ENCODE measurements around the gene CREB3L4. TPM values are rescaled to one million over a fixed set of nuclear protein-coding genes. Genes with fewer than 3 reads are reported as not detected.
"Not testable (repeated sequence)": the region's sequence is repeated elsewhere in the genome, so short reads cannot be mapped to it uniquely, and the experiment has no call there.

The CREB3L4 gene
- total and polyA plus RNA-seq, 4 donors, result 4.4 to 10.3 (median 8.8) TPM

GRCh38 chr1:154006136-154006535 is 38.4 kb downstream of the CREB3L4 start:
- Histone ChIP-seq H3K4me1 (ENCODE audit: control insufficient read depth in 4 of 4, insufficient read depth in 4 of 4, low read length in 3 of 4) (no peaks in the 10 kb centered on the region), H3K9ac (ENCODE audit: low read depth in 1 of 2, low read length in 2 of 2) (no peak overlapping the region)
- TF ChIP-seq JUND (IDR thresholded peaks at IDR 0.05) (no peak), ATF3 (IDR thresholded peaks at IDR 0.05) (no peak), NR2F2 (IDR thresholded peaks at IDR 0.05) (no peak)

GRCh38 chr1:154012129-154012528 is 44.4 kb downstream of the CREB3L4 start:
- Histone ChIP-seq H3K27ac (ENCODE audit: low read depth in 1 of 2, low read length in 2 of 2) (no peak overlapping the region), H3K27me3 (ENCODE audit: control insufficient read depth in 4 of 4, insufficient read depth in 4 of 4, low read length in 3 of 4) (no peaks in the 10 kb centered on the region), H3K9ac (ENCODE audit: low read depth in 1 of 2, low read length in 2 of 2) (no peak overlapping the region), H3K36me3 (ENCODE audit: control insufficient read depth in 4 of 4, insufficient read depth in 3 of 4, low read depth in 1 of 4, low read length in 3 of 4) (no peaks in the 10 kb centered on the region), H3K4me3 (ENCODE audit: low read depth in 1 of 3, low read length in 3 of 3) (no peak overlapping the region), H3K9me3 (ENCODE audit: control insufficient read depth in 4 of 4, low read length in 3 of 4) (no peaks in the 10 kb centered on the region), H3K4me1 (ENCODE audit: control insufficient read depth in 4 of 4, insufficient read depth in 4 of 4, low read length in 3 of 4) (no peaks in the 10 kb centered on the region)
- DNase-seq (ENCODE audit: low spot score), result no peak
- TF ChIP-seq ZBTB33 (IDR thresholded peaks at IDR 0.05) (no peak), SP1 (IDR thresholded peaks at IDR 0.05) (no peak), CTCF (IDR thresholded peaks at IDR 0.05; ENCODE audit: low read depth, low read length, missing input control) (no peak), HNF4A (conservative IDR thresholded peaks at IDR 0.05) (no peak), ATF3 (IDR thresholded peaks at IDR 0.05) (no peak), HNF4G (IDR thresholded peaks at IDR 0.05) (no peak), NR2F2 (IDR thresholded peaks at IDR 0.05) (no peak), TAF1 (conservative IDR thresholded peaks at IDR 0.05) (no peak), YY1 (IDR thresholded peaks at IDR 0.05) (no peak), REST (IDR thresholded peaks at IDR 0.05) (no peak), JUND (IDR thresholded peaks at IDR 0.05) (no peak), FOXA1 (IDR thresholded peaks at IDR 0.05) (no peak), EGR1 (IDR thresholded peaks at IDR 0.05; ENCODE audit: low read depth in 2 of 2) (no peak), FOXA2 (IDR thresholded peaks at IDR 0.05) (no peak), RXRA (IDR thresholded peaks at IDR 0.05) (no peak), GABPA (IDR thresholded peaks at IDR 0.05 in 1 of 2, conservative IDR thresholded peaks at IDR 0.05 in 1 of 2) (no peak), MAX (IDR thresholded peaks at IDR 0.05) (no peak), RAD21 (IDR thresholded peaks at IDR 0.05) (no peak)
- 86% methylated on average over 1 of the region's 1 CpG for WGBS

More at GRCh38 chr1:154006136-154006535, 38.4 kb downstream of the CREB3L4 start:
- 97% methylated on average over 3 of the region's 3 CpGs for WGBS
- no peaks in the 10 kb centered on the region for H3K27me3 ChIP-seq (ENCODE audit: control insufficient read depth in 4 of 4, insufficient read depth in 4 of 4, low read length in 3 of 4)
- H3K27ac ChIP-seq (ENCODE audit: low read depth in 1 of 2, low read length in 2 of 2), result no peak overlapping the region
- DNase-seq (ENCODE audit: low spot score), result no peak
- H3K9me3 ChIP-seq (ENCODE audit: control insufficient read depth in 4 of 4, low read length in 3 of 4), result no peaks in the 10 kb centered on the region
- H3K4me3 ChIP-seq (ENCODE audit: low read depth in 1 of 3, low read length in 3 of 3), result no peak overlapping the region
- no peaks in the 10 kb centered on the region for H3K36me3 ChIP-seq (ENCODE audit: control insufficient read depth in 4 of 4, insufficient read depth in 3 of 4, low read depth in 1 of 4, low read length in 3 of 4)

- WGBS, result 96% methylated on average over 14 of the region's 14 CpGs
- H3K4me1 ChIP-seq (ENCODE audit: control insufficient read depth in 4 of 4, insufficient read depth in 4 of 4, low read length in 3 of 4); H3K9me3 ChIP-seq (ENCODE audit: control insufficient read depth in 4 of 4, low read length in 3 of 4); H3K27me3 ChIP-seq (ENCODE audit: control insufficient read depth in 4 of 4, insufficient read depth in 4 of 4, low read length in 3 of 4); H3K27ac ChIP-seq (ENCODE audit: low read depth in 1 of 2, low read length in 2 of 2); H3K36me3 ChIP-seq (ENCODE audit: control insufficient read depth in 4 of 4, insufficient read depth in 3 of 4, low read depth in 1 of 4, low read length in 3 of 4); H3K9ac ChIP-seq (ENCODE audit: low read depth in 1 of 2, low read length in 2 of 2); DNase-seq (ENCODE audit: low spot score); H3K4me3 ChIP-seq (ENCODE audit: low read depth in 1 of 3, low read length in 3 of 3): not testable (repeated sequence)
These were observed 44.8 kb downstream of the CREB3L4 start for GRCh38 chr1:154012543-154012942.
